Stimulated activated CD8-positive, alpha-beta memory T cell treated with anti-CD3 and anti-CD28 coated beads, Interleukin-7, amount 100 ng/mL, for 48 hours (primary cell): ENCODE measurements around the gene MAGI2.

Experiments used
- DNase-seq, 2 donors: peaks; one replicate each; pipeline ENCODE4 v3.0.0-alpha.2; 2020; ENCODE audit warnings: low read depth in 1 of 2; ENCODE audit errors: extremely low read depth in 1 of 2

MAGI2 gene

DNA sequence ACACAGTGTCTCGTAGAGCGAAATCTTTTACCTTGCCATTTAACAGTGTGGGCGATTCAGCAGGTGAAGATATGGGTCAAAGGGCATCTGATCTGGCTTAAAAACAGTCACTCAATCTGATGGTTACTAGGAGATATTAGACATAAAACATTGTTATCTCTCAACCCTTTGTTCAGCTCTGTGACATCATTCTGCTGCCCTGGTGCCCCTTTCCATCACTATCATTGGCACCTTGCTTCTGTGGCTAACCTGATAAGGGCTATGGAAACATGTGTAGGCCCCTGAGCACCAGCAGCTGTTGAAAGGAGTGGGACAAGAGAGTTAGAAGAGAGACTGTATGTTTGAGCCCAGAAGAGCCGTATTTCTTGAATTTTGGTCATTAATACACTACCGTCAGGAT, 1004.6 kb downstream of the MAGI2 start:
- DNase-seq, result no peak

DNA sequence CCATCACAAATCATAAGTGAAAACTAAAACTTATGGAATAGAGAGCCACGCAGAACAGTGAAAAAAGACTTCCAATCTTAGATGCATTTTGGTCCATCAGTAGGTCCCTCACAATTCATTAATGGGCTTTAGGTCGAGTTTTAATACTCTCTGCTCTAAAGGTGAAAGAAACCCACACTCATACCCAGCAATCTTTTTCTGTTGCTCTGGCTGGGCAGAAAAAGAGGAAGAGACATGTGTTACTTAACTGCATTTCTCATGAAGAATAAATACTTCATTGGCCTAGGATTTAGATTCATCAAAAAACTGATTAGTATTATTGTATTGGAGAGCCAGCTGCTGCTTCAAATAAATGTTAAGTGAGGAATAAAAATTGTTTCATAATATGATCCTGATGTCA, 1009.2 kb downstream of the MAGI2 start:
- DNase-seq, result no peak

DNA sequence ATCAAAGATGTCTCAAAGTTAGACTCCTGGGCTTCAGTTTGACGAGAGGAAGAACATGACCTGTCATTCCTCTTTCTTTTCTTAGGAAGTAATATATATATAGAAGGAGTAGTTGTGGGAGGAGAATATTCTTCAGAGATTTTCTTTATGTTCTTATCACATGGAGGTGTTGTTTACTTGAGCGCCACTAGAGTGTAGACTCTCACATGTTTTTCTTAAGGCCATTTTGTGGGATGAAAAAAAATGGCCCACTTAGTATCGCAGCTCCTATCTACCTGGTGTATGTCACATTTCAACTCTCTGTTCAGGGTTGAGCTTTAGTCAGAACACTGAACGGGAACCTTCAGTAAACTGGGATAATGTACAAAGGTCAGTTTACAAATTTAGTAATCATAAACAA, 1009.7 kb downstream of the MAGI2 start:
- DNase-seq, result no peak

DNA sequence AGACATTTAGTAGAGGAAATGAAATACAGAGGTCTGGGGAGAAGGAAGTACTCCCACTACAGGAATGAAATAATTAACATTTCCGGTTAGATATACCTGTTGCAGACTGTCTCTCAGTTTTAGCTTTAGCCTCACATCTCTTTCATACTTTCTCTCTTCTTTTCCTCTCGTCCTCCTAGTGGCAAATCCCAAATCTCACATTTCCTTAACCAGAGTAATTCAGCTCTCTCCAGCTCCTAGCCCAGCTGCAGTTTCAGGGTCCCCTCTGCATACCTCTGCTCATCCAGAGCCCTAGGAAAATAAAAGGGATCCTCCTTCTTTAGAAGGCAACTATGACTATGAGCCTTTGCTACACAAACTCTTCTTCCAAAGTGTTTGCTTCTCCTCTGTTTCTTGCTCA, 1011.7 kb downstream of the MAGI2 start:
- DNase-seq, result no peak

DNA sequence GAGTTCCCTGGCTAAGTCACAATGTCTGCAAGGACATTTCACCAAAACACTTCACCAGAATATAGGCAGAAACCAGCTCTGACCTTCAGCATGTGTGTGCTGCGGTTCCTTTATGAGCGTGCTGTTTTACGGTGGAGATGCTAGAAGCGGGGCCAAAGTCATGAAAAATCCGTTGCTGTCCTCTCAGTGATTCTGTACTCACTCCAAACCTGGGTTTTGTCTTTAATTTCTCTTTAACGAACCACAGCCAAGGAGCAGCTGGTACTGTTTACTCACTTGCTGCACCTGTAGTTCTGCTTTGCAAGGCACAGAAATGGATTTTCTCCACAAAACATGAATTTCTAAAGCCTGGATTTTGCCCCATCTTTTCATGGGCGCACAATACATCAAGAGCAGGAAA, 1015.0 kb downstream of the MAGI2 start:
- no peak for DNase-seq

DNA sequence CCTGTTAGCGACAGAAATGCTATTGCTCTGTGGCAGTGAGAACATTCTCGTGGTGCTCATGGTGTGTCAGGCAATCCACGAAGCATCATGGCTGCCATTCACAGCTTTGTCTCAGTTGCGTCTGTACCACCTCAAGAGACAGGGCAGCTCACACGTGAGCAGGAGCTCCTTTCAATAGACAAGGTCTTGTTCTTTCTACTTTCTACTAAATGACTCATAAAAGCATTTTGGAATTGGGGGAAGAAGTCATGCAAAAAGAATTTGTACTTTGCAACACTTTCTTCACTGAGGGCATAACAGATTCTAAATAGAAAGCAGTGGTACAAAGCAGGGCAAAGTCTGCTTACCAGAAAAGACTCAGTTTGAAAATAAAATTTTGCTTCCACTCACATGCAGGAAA, 1016.3 kb downstream of the MAGI2 start:
- DNase-seq, result no peak

DNA sequence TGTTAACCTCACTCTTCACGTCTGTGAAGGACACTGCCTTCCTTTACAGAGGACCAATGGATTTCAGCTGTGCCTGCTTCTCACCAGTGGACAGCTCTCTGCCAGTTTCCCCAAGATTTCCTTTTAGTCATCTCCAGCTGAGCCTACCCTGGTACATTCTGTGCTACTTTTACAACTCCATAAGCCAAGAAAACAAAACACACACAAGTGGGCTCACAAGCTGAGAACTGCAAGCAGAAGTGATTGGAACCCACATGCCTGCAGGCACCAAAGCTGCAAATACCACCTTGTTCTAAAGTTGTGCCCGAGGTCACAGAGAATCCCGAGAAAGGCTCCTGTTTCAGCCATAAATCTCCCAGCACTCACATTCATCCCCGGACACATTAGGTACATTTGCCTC, 1018.1 kb downstream of the MAGI2 start:
- DNase-seq, result no peak

DNA sequence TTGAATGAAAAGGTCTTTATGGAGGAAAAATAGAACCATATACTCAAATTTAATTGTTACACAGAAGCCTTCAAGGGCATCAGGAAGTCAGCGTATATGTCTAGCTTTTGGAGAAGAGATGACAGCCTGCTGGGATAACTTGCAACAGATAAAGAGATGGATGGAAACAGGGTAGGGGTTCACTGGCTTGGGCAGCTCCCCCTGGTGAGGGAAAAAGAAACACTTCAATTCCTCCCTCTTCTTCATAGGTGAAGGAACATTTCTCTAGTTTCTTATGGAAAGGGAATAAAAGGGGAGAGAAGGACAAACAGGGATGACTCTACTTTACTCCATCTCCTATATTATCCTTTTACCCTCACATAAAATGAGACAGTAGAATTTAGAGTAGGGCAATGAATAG, 1019.2 kb downstream of the MAGI2 start:
- DNase-seq, result no peak

DNA sequence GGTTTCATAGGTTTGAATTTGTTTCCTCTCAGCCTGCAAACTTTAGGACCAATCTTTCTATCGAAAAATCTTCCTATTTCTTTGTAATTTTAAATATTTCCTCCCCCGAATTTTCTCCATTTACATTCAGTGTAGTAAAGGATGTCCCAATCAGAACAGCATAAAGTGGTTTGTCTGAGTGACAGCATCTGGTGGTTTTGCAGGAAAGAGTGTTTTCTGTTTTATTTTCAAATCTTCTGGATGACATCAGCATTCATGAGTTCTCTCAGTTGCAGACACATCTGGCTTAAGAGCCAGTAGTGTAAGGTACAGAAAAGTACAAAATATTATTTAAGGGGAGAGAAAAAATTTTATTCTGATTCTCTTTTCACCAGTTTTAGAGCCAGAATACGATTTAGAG, 1020.0 kb downstream of the MAGI2 start:
- no peak for DNase-seq

DNA sequence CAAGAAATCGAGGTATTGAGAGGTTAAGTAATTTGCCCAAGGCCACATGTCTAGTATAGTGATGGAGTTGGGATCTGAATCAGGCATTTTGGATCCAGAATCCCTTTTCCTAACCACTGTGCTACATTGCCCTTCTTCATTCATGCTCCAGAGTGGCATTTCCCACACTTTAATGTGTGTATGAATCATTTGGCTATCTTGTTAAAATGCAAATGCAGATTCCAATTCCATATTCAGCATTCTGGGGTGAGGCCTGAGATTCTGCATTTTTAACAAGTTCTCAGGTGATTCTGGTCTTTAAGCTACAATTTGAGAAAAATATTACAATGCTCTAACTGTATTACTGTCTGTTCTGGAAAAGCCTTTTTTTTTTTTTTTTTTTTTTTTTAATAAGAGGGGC, 1023.6 kb downstream of the MAGI2 start:
- no peak for DNase-seq

DNA sequence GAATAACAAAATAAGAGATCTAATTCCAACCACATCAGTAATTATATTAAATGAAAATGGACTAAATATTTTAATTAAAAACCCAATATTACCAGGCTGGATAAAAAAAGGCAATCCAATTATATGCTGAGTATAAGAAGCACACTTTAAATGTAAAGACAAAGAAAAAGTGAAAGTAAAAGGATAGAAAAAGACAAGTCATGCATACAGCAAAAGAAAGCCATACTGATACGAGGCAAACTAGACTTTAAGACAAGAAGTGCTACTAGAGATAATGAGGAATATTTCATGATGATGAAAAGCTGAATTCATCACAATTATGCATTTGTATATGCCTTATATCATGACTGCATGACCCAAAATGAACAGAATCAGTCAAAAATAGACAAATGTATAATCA, 1026.3 kb downstream of the MAGI2 start:
- DNase-seq, result no peak

DNA sequence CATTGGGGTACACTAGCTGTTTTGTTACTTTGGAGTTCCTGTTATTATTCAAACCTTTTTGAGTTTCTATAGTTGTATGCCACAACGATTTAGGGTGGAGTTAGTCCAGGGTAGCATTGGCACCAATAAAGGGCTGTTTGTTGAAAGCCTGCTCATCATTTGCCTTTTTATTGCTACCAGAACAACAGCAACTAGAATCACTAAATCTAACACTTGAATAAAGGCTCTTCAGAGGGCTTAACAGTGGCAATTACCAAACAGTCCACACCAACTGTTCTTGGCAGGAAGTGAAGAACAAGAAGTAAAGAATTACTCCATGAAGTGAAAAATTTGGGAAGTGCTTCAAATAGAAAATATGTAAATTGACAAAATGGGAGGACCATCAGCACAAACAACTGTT, 1033.5 kb downstream of the MAGI2 start:
- no peak for DNase-seq

DNA sequence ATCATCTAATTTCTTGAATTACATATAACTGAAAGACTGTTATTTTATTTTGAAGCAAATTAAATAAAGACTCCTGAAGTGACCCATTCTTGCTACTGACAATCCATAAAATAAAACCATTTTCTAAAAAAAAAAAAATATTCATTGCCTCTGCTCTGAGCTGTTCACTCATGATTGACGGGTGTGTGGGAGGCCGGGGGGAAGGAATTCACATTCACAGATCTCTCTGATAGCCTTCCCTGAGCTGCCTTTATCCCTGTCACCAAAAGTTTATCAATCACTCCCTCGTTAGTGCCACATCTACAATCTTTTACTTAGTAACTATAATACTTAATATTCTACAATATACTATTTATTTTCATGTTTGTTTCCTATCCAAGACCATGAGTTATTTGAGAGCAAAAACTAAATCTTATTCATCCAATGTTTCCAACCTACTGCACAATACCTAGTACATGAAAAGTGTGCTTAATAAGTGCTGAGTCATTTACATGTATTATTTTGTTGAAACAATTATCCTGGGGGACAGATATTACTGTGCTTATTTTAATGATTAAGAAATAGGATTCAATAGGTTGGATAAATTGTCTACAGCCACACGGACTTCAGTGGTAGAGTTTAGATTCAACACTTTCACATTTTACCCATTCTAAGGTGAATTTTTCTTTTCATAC, 1036.2 kb downstream of the MAGI2 start:
- DNase-seq, result no peak

DNA sequence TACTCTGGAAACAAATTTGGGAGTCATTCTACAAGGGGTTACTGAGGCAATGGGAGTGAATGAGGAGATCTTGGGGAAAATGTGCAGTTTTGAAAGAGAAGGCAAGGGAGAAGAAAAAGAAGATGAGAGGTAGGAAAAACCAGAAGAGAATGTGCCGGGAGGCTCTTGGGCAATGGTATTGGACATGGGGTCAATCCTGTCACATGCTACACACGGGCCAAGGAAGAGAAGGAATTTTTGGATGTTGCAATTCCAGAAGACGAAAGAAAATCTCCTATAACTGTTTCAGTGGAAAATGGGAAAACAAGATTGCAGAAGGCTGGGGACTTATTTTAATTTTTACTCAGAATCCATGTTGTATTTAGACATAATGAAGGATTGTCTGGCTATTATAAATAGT, 1039.9 kb downstream of the MAGI2 start:
- DNase-seq, result no peak

DNA sequence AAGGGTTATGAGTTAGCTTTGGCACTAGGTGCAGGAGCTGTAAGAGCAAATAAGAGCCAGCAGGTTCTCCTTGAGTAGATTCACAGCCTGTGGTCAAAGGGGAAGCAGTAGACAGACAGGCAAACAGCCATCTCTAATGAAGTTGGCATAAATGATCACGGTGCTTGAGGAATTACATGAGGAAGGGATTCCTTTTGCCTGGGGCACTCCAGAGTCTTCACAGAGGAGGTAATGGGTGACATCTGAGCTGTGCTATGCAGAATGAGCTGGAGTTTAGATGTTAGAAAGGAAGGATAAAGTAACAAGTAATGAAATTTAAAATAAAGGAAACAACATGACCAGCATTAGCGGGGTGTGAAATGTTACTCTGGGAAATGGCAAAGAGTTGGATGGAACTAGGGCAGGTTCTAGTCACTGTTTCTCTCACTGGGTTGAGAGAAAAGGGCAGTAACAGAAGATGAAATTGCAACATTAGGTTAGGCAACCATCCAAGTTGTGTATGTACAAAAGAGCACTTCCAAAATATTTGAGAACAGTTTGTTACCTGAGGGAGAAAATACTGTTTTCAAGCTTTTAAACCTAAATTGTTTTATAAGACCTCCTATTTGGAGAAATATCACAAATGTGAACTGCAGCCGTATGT, 1041.1 kb downstream of the MAGI2 start:
- DNase-seq, result no peak

DNA sequence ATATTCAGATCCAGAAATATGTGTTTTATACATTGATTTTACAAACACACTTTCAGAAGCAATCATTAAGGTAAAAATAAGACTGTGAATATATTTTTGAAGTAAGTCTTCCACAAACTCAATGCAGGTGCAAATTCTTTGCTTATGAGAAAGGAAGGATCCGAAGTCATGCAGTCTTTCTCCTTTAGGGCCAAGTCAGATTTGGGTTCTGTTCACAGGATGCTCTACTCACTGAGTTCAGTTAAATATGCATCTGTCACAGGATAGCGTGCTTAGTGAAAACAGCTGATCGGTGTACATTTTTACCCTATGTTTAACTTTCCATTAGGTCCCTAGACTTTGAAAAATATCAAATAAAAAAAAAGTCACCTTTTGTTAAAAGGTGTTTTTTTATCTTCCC, 1046.4 kb downstream of the MAGI2 start:
- DNase-seq, result no peak

DNA sequence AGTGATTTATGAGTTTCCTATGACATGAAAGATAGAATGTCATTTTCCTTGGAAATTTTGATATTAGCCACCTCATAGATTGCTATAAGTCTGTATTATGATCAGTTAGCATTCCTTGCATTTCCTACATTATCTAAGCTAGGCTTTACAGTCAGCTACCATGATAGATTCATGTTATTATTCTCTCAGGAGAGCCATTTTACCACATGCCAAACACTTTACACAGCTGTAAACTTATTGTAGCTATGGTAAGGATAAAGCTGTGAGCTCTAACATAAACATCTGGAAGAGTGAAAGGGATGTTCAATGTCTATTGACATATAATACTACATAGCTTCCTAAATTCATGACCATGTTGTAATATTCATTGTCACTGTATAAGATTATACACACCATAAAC, 1046.9 kb downstream of the MAGI2 start:
- DNase-seq, result no peak

DNA sequence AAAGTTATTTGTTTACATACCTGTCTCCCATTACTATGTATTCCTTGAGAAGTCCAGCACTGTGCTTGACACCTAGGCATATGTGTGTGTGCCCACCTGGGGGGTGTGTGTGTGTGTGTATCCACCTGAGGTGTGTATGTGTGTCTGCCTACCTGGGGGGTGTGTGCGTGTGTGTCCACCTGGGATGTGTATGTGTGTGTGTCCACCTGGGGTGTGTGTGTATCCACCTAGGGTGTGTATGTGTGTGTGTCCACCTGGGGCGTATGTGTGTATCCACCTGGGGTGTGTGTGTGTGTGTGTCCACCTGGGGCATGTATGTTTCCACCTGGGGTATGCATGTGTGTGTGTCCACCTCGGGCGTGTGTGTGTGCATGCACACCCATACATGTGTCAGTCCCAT, 1051.4 kb downstream of the MAGI2 start:
- DNase-seq, result no peak

DNA sequence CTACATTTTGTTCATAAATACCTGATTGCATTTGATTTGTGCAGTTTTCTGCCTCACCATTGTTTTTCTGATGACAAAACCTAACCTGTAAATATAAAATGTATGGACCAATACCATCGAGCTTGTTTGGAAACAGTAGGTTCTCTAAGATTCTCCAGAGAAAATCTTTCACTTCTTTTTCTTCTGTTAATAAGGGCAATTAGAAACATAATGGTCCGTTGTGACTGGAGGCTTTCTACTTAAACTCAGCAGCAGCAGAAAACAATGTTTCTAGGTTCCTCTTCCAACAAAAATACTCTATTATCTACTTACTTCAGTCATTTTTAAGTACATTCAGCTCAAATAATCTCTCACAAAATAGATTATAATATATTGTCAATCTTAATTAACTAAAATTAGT, 1053.4 kb downstream of the MAGI2 start:
- DNase-seq, result no peak

DNA sequence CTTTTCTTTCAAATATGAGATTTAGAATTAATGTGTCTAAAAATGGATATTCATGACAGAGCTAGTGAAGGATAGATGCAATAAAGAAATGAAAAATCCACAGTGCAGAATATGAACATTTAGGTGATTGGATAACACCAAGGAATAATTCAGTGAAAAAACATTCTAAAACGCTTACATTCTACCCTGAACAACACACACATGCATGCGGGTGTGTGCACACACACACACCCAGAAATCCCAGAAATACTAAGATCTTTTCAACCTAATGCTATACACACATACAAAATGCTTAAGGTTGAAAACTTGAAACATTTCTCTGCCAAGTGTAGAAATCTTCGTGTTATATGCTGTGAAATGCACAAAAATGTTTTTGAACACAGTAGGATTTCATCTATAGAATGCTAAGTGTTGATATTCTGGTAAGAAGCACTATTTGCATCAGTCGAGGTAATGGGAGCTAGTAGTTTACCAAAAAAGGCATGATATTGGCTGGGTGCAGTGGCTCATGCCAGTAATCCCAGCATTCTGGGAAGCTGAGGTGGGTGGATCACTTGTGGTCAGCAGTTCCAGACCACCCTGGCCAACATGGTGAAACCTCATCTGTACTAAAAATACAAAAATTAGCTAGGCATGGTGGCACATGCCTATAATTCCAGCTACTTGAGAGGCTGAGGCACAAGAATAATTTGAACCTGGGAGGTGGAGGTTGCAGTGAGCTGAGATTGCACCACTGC, 1054.3 kb downstream of the MAGI2 start:
- no peak for DNase-seq

DNA sequence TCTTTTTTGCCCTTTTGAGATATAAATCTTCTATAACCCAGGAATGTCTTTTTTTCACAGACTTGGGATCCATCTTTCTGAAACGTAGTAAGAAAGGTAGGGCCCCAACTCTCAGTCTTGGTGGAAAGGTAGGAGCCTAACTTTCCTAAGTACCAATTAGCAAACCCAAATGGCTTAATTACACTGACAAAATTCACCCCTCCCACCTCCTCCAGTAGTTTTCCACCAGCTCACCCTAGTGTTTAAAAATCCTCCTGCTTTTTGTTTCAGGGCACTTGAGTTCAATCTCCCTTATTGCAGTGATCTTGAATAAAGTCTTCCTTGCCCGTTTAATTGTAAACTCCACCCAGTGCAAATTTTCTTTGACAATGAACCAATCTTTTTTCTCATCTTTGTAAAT, 1054.9 kb downstream of the MAGI2 start:
- DNase-seq, result no peak

DNA sequence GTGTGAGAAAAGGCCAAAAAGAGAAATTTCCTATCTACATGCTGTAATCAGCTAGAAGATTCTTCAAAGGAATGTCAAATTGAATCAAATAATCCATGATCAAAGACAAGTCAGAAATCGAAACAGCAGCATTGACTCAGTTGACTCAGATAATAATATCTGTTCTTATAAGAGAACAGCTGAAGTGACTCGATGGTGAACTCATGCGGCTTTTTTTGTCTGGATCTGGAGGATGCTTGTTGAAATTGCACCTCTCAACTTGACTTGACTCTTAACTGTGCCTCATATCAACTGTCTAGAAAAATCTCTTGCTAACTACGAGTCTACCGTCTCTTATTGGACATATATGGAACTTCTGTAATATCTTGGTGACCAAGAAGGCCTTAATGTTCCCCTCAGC, 1055.4 kb downstream of the MAGI2 start:
- DNase-seq, result no peak
